Stimulated activated memory B cell treated with anti-CD40 and anti-IgM and Interleukin-4, amounts not matched to agents 10 μg/mL and 1 μg/mL and 100 μg/mL, for 72 hours (primary cell): ENCODE results near the gene LRRC3C.

Source experiments
- ATAC-seq: fragments of 150-1000 bp; cut with Tn5 transposase; 2 replicates; pipeline ENCODE4 v1.10.0; 2021
- H3K27ac Mint-ChIP-seq: one replicate; pipeline ENCODE4 v1.8.0; 2022; ENCODE audit warnings: mild to moderate bottlenecking, mixed read lengths
- H3K27me3 Mint-ChIP-seq: one replicate; pipeline ENCODE4 v1.8.0; 2022; ENCODE audit warnings: mixed read lengths
- H3K36me3 Mint-ChIP-seq: one replicate; pipeline ENCODE4 v1.8.0; 2022; ENCODE audit warnings: mixed read lengths
- H3K4me1 Mint-ChIP-seq: one replicate; pipeline ENCODE4 v1.8.0; 2022; ENCODE audit warnings: mixed read lengths
- H3K4me3 Mint-ChIP-seq: one replicate; pipeline ENCODE4 v1.8.0; 2022; ENCODE audit warnings: mild to moderate bottlenecking, moderate library complexity, mixed read lengths
- H3K9me3 Mint-ChIP-seq: one replicate; pipeline ENCODE4 v1.8.0; 2022; ENCODE audit warnings: mixed read lengths

LRRC3C gene

DNA sequence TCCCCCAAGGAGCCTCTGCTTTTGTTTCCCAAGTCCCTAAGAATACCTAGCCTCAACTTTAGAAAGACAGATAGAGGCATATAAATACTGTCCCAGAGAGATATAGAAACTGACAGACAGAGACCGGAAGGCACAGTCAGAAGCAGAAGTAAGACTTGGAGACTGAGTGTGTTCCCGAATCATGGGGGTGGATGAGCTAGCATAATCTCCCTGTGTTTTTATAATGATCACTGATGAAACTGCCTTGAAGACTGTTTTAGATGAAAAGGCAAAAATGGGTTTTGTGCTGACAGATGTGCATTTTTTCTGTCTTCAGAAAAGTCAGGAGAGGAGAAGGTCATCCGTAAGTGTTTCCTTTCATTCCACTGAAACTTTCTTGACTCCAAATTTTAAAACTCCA lies 44.7 kb downstream of the LRRC3C start:
- no peak overlapping the region for H3K4me3 Mint-ChIP-seq
- peaks cover 2% of the 10 kb centered on the region for H3K4me1 Mint-ChIP-seq
- no peak overlapping the region for H3K27ac Mint-ChIP-seq
- H3K36me3 Mint-ChIP-seq = no peaks in the 10 kb centered on the region
- ATAC-seq = no peak
- H3K27me3 Mint-ChIP-seq = peaks cover 25% of the 10 kb centered on the region
- H3K9me3 Mint-ChIP-seq = no peaks in the 10 kb centered on the region

DNA sequence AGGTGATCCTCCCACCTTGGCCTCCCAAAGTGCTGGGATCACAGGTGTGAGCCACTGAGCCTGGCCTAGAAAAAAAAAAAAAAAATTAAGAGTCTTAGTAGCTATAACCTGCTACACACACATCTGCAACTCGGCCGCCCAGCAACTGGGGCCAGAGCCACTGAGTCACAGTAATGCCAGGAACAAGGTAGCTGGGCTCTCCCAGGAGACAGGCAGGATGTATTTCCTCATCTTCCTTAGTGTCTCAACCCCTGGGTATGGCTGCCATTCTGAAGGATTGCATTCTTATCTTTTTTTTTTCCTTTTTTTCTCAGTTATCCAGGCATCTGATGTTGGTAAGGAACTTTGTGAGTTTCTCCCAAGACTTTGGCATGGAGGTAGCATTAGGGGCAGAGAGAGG lies 46.0 kb downstream of the LRRC3C start:
- Mint-ChIP-seq H3K4me1 (no peaks in the 10 kb centered on the region), H3K4me3 (no peak overlapping the region)

DNA sequence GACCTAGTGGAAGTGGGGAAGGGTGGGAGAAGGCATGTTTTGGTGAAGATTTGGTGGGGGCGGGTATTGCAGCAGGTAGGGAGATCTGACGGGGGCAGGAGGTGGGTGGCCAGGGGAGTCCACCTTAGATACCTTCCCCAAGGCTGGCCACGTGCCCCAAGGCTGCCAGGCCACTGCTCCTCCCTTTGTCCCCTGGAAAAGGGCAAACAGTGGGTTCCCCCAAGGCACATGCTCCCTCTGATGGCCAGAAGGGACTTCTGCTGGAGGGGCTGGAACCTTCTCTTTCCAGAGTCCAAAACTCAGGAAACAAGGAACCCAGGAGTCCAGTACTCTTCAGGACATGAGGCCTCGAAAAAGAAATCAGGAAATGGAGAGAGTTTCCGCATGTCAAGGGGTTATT lies 46.9 kb downstream of the LRRC3C start:
- peaks cover 13% of the 10 kb centered on the region for H3K27me3 Mint-ChIP-seq
- ATAC-seq = no peak
- peaks cover 5% of the 10 kb centered on the region for H3K4me1 Mint-ChIP-seq
- no peak overlapping the region for H3K4me3 Mint-ChIP-seq
- H3K36me3 Mint-ChIP-seq = no peaks in the 10 kb centered on the region
- H3K9me3 Mint-ChIP-seq = no peaks in the 10 kb centered on the region
- no peak overlapping the region for H3K27ac Mint-ChIP-seq

More for the DNA sequence above, 46.0 kb downstream of the LRRC3C start:
- H3K36me3 Mint-ChIP-seq = no peaks in the 10 kb centered on the region
- peaks cover 23% of the 10 kb centered on the region for H3K27me3 Mint-ChIP-seq
- no peak for ATAC-seq
- no peaks in the 10 kb centered on the region for H3K9me3 Mint-ChIP-seq
- no peak overlapping the region for H3K27ac Mint-ChIP-seq

DNA sequence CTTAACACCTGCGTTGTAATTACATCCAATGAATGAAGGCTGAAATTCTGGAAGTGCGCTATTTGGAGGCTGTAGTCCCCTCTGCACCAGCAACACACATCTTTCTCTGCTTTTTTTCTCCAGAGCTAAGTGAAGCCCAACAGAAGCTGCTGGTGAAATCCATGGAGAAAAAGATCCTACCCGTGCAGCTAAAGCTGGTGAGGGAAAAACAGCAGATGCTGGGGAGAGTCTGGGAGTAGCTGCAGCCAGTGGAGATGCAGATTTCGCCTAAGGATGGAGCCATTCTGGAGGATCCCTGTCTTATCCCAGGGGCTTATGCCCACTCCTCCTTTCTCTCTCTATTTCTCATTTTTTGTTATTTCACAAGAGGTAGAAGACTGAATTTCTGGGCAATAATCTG lies 48.3 kb downstream of the LRRC3C start:
- no peak overlapping the region for H3K4me3 Mint-ChIP-seq
- H3K36me3 Mint-ChIP-seq = no peaks in the 10 kb centered on the region
- peaks cover 14% of the 10 kb centered on the region for H3K4me1 Mint-ChIP-seq
- no peak for ATAC-seq
- H3K27me3 Mint-ChIP-seq = no peaks in the 10 kb centered on the region
- H3K27ac Mint-ChIP-seq = no peak overlapping the region
- no peaks in the 10 kb centered on the region for H3K9me3 Mint-ChIP-seq

DNA sequence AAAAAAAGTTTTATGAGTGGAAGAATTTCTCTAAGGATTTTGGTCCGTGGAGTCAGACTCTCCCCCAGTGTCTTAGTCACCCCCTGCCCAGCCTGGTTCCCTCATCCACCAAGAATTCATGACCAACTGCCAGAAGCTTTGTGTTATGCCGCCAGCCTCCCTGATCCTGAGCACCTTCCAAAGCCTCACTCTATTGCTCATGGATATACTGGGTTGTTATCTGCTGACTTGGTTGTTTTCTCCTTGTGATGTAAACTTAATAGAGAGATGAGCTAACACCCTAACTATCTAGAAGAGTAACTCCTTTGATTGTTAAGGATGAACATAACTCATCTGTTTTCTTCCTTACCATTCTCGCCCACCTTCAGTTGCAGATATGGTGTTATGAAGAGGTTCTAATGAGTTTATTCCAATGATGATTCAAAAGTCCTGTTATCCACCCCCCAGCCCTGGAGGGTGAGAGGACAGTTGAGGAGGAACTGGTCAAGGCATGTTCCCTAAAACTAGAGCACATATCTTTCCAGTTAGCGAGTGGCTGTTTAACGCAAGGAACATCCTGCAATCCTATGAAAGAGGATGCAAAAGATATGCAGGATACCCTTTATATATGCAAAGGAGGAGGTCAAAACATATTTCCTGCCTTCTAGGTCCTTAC lies 51.6 kb downstream of the LRRC3C start:
- no peak for ATAC-seq
- Mint-ChIP-seq H3K9me3 (no peaks in the 10 kb centered on the region), H3K27ac (peak overlapping the region; percentile 91), H3K36me3 (peaks cover under 1% of the 10 kb centered on the region), H3K4me3 (peak overlapping the region; percentile 86), H3K4me1 (peaks cover 23% of the 10 kb centered on the region), H3K27me3 (no peaks in the 10 kb centered on the region)

DNA sequence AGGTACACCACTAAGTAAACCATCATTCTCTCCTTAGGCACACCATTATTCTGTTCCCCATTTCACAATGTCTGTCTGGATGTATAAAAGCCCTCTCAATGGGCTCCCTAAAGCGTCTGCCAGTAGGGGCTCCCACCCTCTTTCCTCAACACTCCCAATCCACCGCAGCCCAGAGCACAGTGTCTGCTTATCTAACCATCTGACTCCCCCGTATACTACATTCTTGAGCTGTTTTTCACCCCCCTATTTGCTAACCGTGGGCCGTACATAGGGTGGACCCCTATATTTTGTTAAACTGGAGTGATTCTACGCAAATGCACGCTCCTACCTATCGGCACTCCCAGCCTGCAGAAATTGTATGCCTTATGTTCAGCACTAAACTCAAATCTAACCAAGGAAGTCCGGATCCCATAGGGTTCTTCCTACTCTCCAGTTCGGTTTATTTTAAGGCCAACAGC lies 52.4 kb downstream of the LRRC3C start:
- Mint-ChIP-seq H3K4me3 (peak overlapping the region; percentile 86), H3K4me1 (peaks cover 23% of the 10 kb centered on the region), H3K36me3 (peaks cover 7% of the 10 kb centered on the region), H3K9me3 (no peaks in the 10 kb centered on the region), H3K27ac (peak overlapping the region; percentile 91), H3K27me3 (no peaks in the 10 kb centered on the region)
- ATAC-seq = peak; percentile 40

DNA sequence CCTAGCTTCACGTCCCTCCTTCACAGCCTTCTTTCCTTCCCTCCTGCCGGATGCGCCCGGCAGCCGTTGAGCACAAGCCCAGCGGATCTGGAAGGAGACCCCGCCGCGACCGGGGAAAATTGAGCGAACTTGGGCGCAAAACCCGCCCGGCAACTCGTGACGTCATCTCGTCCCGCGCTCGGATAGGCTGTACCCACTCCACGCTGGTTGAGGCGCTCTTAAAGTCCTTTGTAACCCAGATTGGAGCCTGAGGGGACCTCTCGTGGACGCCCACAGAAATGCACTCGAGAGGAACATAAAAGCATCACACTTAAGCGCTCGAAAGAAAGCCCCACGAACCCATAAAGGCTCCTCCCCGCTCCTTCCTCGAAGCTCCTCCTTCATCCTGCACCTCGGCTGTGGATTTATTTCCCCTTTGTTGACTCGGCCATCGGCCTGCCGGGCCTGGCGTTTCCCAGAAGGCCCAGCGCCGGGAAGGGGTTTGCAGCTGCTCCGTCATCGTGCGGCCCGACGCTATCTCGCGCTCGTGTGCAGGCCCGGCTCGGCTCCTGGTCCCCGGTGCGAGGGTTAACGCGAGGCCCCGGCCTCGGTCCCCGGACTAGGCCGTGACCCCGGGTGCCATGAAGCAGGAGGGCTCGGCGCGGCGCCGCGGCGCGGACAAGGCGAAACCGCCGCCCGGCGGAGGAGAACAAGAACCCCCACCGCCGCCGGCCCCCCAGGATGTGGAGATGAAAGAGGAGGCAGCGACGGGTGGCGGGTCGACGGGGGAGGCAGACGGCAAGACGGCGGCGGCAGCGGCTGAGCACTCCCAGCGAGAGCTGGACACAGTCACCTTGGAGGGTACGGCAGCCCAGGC lies 53.0 kb downstream of the LRRC3C start, which contains the start of gene PSMD3:
PSMD3 (plus strand) TSS at position 457 of the 856 bp plus-strand sequence; CDS start at position 621, 164 bp downstream.
- ATAC-seq = peak; percentile 99
- Mint-ChIP-seq H3K27ac (peak within 1 kb of the TSS; percentile 91), H3K9me3 (no peaks in the 10 kb centered on the region), H3K36me3 (peaks cover 12% of the 10 kb centered on the region), H3K4me3 (peak within 1 kb of the TSS; percentile 86), H3K4me1 (peaks cover 23% of the 10 kb centered on the region), H3K27me3 (no peaks in the 10 kb centered on the region)

DNA sequence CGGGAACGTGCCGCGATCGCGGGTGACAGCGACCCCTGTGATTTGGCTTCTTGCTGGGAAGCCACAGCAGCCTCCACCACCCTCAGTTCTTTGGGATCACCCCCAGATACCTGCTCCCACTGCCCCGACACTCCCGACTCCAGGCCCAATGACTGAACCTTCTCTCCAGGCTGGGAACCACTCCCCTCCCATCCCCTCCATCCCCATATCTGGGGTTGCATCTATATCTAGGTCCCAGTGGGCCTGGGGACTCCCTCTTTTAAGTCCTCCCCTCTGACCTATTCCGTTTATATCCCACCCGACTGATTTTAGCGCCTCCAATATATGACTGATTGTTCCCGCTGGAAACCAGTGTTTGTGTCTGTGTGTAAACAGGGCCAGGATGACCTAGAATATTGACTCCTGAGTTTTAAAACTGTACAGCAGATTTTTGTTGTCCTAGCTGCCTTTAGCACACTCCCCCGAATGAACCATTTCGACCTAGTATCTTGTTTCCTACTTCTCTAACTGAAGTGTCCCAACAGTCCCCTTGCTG lies 53.7 kb downstream of the LRRC3C start:
- H3K4me3 Mint-ChIP-seq = peak overlapping the region; percentile 86
- no peaks in the 10 kb centered on the region for H3K27me3 Mint-ChIP-seq
- peaks cover 19% of the 10 kb centered on the region for H3K36me3 Mint-ChIP-seq

DNA sequence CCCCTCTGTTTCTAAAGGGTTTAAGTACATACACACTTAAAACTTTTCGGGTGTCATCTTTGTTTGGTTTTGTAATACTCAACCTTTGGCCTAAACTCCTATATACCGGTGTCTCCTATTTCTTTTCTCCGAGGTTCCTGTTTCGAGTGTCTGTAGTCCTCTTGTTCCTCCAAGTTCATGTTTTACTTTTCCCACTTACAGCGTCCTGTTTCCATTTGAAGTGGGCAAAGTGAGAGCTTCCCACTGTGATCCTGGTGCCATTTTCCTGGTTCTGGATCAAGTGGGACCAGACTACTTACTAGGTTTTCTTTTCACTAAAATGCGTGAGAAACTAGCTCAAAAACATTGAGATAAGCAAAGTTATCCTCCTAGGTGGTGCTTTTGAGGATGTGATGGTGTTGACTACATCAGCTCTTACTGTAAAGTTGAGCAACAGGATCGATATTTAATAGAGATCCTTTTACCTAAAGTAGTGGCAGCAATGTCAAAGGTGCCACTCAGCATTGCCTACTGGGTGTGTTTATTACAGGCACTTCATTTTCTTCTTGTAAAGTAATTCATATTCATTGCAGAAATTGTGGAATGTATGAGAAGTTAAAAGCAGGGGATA lies 54.3 kb downstream of the LRRC3C start:
- peak overlapping the region; percentile 91 for H3K27ac Mint-ChIP-seq
- H3K9me3 Mint-ChIP-seq = no peaks in the 10 kb centered on the region
- no peak for ATAC-seq
- H3K36me3 Mint-ChIP-seq = peaks cover 24% of the 10 kb centered on the region
- H3K4me3 Mint-ChIP-seq = peak overlapping the region; percentile 86
- H3K4me1 Mint-ChIP-seq = peaks cover 30% of the 10 kb centered on the region
- no peaks in the 10 kb centered on the region for H3K27me3 Mint-ChIP-seq

More for the DNA sequence above, 53.7 kb downstream of the LRRC3C start:
- Mint-ChIP-seq H3K9me3 (no peaks in the 10 kb centered on the region), H3K27ac (peak overlapping the region; percentile 91), H3K4me1 (peaks cover 28% of the 10 kb centered on the region)
- ATAC-seq = no peak

DNA sequence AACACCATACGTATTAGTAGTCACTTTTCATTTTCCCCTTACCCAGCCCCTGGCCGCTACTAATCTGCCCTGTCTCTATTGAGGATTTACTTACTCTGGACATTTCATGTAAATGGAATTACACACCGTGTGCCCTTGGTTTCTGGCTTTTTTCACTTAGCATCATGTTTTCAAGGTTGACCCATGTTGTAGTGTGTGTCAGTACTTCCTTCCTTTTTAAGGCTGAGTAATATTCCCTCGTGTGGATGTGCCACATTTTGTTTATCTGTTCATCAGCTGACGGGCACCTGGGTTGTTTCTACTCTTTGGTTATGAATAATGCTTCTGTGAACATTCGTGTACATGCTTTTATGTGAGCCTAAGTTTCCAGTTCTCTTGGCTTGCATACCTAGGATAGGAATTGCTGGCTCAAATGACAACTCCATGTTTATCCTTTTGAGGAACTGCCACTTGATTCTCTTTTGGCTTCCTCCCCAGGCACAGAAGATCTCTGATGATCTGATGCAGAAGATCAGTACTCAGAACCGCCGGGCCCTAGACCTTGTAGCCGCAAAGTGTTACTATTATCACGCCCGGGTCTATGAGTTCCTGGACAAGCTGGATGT lies 60.8 kb downstream of the LRRC3C start:
- Mint-ChIP-seq H3K9me3 (no peaks in the 10 kb centered on the region), H3K36me3 (peaks cover 82% of the 10 kb centered on the region), H3K27me3 (no peaks in the 10 kb centered on the region), H3K4me1 (peaks cover 7% of the 10 kb centered on the region), H3K27ac (no peak overlapping the region), H3K4me3 (no peak overlapping the region)
- no peak for ATAC-seq

DNA sequence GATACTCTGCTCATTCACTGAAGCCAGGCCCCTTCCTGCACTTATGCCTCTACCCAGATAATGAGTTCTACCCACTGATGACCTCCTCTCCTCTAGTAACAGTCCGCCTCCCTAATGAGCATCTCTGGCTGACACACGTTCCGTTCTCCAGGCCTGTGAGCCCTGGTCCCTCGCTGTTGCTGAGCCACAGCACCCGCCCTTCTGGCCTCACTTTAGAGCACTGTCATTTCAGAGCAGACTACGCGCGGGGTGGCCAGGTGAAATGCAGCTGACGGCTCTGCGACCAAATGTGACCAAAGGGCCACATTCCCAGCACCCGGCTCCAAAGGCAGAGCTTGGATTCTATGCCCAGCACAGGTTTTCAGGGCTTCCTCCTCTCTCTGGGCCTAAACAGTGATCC lies 66.9 kb downstream of the LRRC3C start:
- H3K4me1 Mint-ChIP-seq = no peaks in the 10 kb centered on the region

More for the DNA sequence above, 66.9 kb downstream of the LRRC3C start:
- Mint-ChIP-seq H3K27ac (no peak overlapping the region), H3K27me3 (no peaks in the 10 kb centered on the region), H3K36me3 (peaks cover 86% of the 10 kb centered on the region), H3K9me3 (no peaks in the 10 kb centered on the region), H3K4me3 (no peak overlapping the region)
- no peak for ATAC-seq
